PC-9 (cell line): ENCODE data around the gene PRKAG2. TPM values are rescaled to one million over a fixed set of nuclear protein-coding genes. Genes with fewer than 3 reads are reported as not detected.

Experiments
- BruUV-seq: library from RNA; stranded (reverse); fragments of 400-500 nt; replicated peaks from 2 replicates; lab custom pipeline; 2021; lab: Mats Ljungman, UMichigan
- CTCF ChIA-PET: fragments of 300-600 bp; sonication (Branson Sonifier 250); formaldehyde crosslinking; loops from one replicate; lab custom pipeline; 2022; ENCODE audit warnings: antibody characterized with exemption; lab: Charles Lee
- POLR2A ChIA-PET: fragments of 300-600 bp; sonication (Branson Sonifier 250); formaldehyde crosslinking; loops from one replicate; lab custom pipeline; 2022; ENCODE audit warnings: antibody characterized with exemption; ENCODE audit not compliant: unreplicated experiment; lab: Charles Lee
- DNase-seq, 2 experiments: peaks; one replicate each; pipeline versions ENCODE4 v3.0.0 to v3.0.0-alpha.2; 2015 to 2022; ENCODE audit warnings: mixed read lengths in 1 of 2
- H2AFZ ChIP-seq: fragments of 200-600 bp; sonication (generic); 2 replicates; pipeline ENCODE4 v1.8.1; 2017; ENCODE audit warnings: antibody characterized with exemption
- H3F3A ChIP-seq: fragments of 200-600 bp; sonication (generic); 2 replicates; pipeline ENCODE4 v1.8.1; 2017; ENCODE audit warnings: antibody characterized with exemption, mild to moderate bottlenecking, low read depth; ENCODE audit not compliant: insufficient read depth
- H3K27ac ChIP-seq: fragments of 200-600 bp; sonication (generic); 2 replicates; pipeline ENCODE4 v1.6.1; 2016; ENCODE audit warnings: mixed run types
- H3K27me3 ChIP-seq: fragments of 200-600 bp; sonication (generic); 2 replicates; pipeline ENCODE4 v1.6.1; 2016; ENCODE audit warnings: low read depth, mixed run types; ENCODE audit not compliant: insufficient read depth
- H3K36me3 ChIP-seq: fragments of 200-600 bp; sonication (generic); 2 replicates; pipeline ENCODE4 v1.6.1; 2016; ENCODE audit warnings: low read depth, mixed run types
- H3K4me1 ChIP-seq: fragments of 200-600 bp; sonication (generic); replicated peaks from 2 replicates; pipeline ENCODE4 v1.6.1; 2016; ENCODE audit warnings: mixed run types; ENCODE audit not compliant: insufficient read depth
- H3K4me2 ChIP-seq: fragments of 200-600 bp; sonication (generic); 2 replicates; pipeline ENCODE4 v1.6.1; 2017; ENCODE audit warnings: mixed run types
- H3K4me3 ChIP-seq: fragments of 200-600 bp; sonication (generic); 2 replicates; pipeline ENCODE4 v1.6.1; 2016; ENCODE audit warnings: mixed run types
- H3K79me2 ChIP-seq: fragments of 200-600 bp; sonication (generic); 2 replicates; pipeline ENCODE4 v1.6.1; 2017; ENCODE audit warnings: low read depth, mixed run types
- H3K9me2 ChIP-seq: fragments of 200-600 bp; sonication (generic); 2 replicates; pipeline ENCODE4 v1.8.1; 2017; ENCODE audit warnings: mild to moderate bottlenecking; ENCODE audit not compliant: insufficient read depth
- H3K9me3 ChIP-seq: fragments of 200-600 bp; sonication (generic); 2 replicates; pipeline ENCODE4 v1.8.1; 2016; ENCODE audit warnings: low read depth; ENCODE audit not compliant: insufficient read depth
- H4K20me1 ChIP-seq: fragments of 200-600 bp; sonication (generic); 2 replicates; pipeline ENCODE4 v1.8.1; 2017; ENCODE audit not compliant: insufficient read depth
- EZH2 ChIP-seq: fragments of 200-600 bp; sonication (generic); IDR thresholded peaks from 2 replicates; pipeline ENCODE4 v1.8.0; 2017; ENCODE audit warnings: antibody characterized with exemption, low read depth
- intact Hi-C: fragments of 100-400 bp; cut with micrococcal nuclease; formaldehyde crosslinking; loops from one replicate; pipeline ENCODE4 v1.10.0; 2022; ENCODE audit not compliant: unreplicated experiment
- total RNA-seq: library from RNA; stranded (reverse); gene quantifications from 2 replicates; pipeline ENCODE4 v1.2.3, GENCODE V29; 2021
- TF ChIP-seq, protein P1 (sequence below): fragments of 200-600 bp; sonication (generic); conservative IDR thresholded peaks from 2 replicates; pipeline ENCODE4 v1.6.1; 2017; ENCODE audit warnings: mixed run types, antibody characterized with exemption, mild to moderate bottlenecking, moderate library complexity

PRKAG2 gene
- total RNA-seq, 1 experiment from 2014 or later: 37.3 TPM

DNA sequence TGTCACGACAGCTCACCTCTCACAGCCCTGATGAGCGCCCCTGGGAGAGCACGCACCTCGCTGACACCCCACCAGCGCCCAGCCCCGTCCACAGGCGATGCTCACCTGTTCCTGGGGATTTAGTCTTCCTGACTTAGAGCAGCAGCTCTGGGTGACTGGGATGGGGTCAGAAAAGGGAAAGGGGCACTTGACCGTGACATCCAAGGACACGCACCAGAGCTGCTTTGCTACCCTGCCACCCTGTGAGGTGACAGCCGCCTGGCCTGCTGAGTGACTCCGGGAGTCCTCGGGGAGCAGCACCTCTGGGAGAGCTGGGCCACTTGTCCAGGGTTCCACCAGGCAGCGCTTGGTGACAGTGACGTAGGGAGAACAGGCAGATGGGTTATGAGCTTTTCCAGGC lies 148.2 kb downstream of the PRKAG2 start:
- Histone ChIP-seq H3K9me2 (no peaks in the 10 kb centered on the region), H4K20me1 (no peaks in the 10 kb centered on the region), H3K27me3 (no peaks in the 10 kb centered on the region), H3K79me2 (no peaks in the 10 kb centered on the region), H3K4me1 (peaks cover 26% of the 10 kb centered on the region), H3K36me3 (no peaks in the 10 kb centered on the region), H3K9me3 (no peaks in the 10 kb centered on the region), H3K4me3 (no peak overlapping the region), H3K27ac (peak overlapping the region; percentile 52; the same call in 1 of the 2 replicates), H3K4me2 (no peak overlapping the region), H3F3A (peaks cover 13% of the 10 kb centered on the region), H2AFZ (no peak overlapping the region)
- no peak for TF ChIP-seq EZH2
- TF ChIP-seq, protein P1, sequence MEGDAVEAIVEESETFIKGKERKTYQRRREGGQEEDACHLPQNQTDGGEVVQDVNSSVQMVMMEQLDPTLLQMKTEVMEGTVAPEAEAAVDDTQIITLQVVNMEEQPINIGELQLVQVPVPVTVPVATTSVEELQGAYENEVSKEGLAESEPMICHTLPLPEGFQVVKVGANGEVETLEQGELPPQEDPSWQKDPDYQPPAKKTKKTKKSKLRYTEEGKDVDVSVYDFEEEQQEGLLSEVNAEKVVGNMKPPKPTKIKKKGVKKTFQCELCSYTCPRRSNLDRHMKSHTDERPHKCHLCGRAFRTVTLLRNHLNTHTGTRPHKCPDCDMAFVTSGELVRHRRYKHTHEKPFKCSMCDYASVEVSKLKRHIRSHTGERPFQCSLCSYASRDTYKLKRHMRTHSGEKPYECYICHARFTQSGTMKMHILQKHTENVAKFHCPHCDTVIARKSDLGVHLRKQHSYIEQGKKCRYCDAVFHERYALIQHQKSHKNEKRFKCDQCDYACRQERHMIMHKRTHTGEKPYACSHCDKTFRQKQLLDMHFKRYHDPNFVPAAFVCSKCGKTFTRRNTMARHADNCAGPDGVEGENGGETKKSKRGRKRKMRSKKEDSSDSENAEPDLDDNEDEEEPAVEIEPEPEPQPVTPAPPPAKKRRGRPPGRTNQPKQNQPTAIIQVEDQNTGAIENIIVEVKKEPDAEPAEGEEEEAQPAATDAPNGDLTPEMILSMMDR: no peak
- no TSS peak for BruUV-seq
- ChIA-PET POLR2A (no interaction called here), CTCF (interaction anchor here (1.8 kb wide), 1 partner anchor 54 kb away, joined by 4 read pairs; no protein-coding TSS in a partner anchor)
- DNase-seq: peak in 1 of 2 experiments; percentile 13
- intact Hi-C loops: no loop called here

DNA sequence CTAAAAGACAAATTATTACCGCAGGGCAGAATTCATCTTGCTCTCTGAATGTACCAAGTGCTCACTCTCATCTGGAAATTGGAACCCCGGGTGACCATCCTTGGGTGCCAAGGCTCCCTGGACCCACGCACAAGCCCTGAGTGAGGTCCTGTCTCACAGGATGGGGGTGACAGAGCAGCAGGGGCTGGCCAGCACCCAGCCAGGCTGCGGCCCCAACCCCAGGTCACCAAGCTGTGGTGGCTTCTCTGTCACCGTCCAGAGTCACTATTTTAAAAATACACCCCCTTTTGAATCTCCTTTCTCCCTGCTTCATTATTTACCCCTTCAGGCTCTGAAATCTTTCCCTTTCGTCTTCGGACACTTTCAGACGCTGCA lies 148.6 kb downstream of the PRKAG2 start:
- Histone ChIP-seq H3K27me3 (no peaks in the 10 kb centered on the region), H3K4me3 (peak overlapping the region; percentile 39; the same call in 1 of the 2 replicates), H3K36me3 (no peaks in the 10 kb centered on the region), H3K4me2 (peak overlapping the region; percentile 81), H3K9me2 (no peaks in the 10 kb centered on the region), H3F3A (peaks cover 13% of the 10 kb centered on the region), H3K4me1 (peaks cover 26% of the 10 kb centered on the region), H3K9me3 (no peaks in the 10 kb centered on the region), H3K79me2 (no peaks in the 10 kb centered on the region), H2AFZ (no peak overlapping the region; the same call in 1 of the 2 replicates), H3K27ac (peak overlapping the region; percentile 52), H4K20me1 (no peaks in the 10 kb centered on the region)
- BruUV-seq: TSS peak; percentile 94
- no peak for DNase-seq
- no peak for TF ChIP-seq EZH2
- TF ChIP-seq, protein P1: no peak
- intact Hi-C loops: no loop called here
- ChIA-PET POLR2A (interaction anchor here (0.6 to 1.0 kb wide), 3 partner anchors 95 to 257 kb away, joined by 3 to 8 read pairs (median 4); no protein-coding TSS in a partner anchor), CTCF (interaction anchor here (0.8 to 1.8 kb wide), 3 partner anchors 31 to 96 kb away, joined by 3 to 4 read pairs (median 3); no protein-coding TSS in a partner anchor)

DNA sequence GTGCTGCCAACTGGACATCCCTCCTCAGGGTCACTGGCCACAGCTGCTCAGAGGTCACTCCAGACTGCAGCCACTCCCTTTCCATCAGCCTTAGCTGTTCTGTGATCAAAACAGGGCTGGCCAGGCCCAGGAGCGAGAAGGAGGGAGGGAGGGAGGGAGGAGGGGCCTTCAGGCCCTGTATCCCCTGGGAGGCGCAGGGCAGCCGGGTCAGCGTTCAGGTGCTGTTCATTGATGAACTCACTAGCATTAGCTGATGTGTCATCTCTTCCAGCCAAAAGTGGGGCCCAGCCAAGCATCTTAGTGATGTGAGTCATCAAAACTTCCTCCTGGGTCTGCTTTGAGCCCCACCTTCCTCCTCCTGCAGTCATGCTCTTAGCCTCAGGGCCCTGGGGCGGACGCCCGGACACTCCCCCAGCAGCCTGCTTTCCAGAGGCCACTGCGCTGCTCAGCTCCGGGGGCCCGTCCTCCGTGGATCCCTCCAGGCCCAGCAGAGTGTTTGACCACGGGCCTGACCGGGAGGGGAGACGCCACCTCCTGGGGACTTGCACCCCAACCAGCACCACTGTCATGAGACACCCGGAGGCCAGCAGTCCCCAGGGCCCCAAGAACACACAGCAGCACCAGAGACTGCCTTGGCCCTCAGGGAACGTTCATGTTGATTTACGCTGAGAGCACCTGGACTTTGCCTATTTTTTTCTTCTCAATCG lies 149.2 kb downstream of the PRKAG2 start:
- H3K9me2 ChIP-seq: no peaks in the 10 kb centered on the region
- peaks cover 26% of the 10 kb centered on the region for H3K4me1 ChIP-seq
- peak overlapping the region; percentile 56 for H3K27ac ChIP-seq
- H3K9me3 ChIP-seq: no peaks in the 10 kb centered on the region
- peak overlapping the region; percentile 39; the same call in 1 of the 2 replicates for H3K4me3 ChIP-seq
- intact Hi-C loops: loop anchor here (1.0 to 2.0 kb wide), 4 partner anchors 18 to 95 kb away; no protein-coding TSS in a partner anchor
- H3K79me2 ChIP-seq: no peaks in the 10 kb centered on the region
- ChIA-PET POLR2A (interaction anchor here (0.6 to 1.0 kb wide), 6 partner anchors 9 to 256 kb away, joined by 3 to 18 read pairs (median 6); no protein-coding TSS in a partner anchor), CTCF (interaction anchor here (0.7 to 1.8 kb wide), 4 partner anchors 31 to 157 kb away, joined by 3 to 4 read pairs (median 3); no protein-coding TSS in a partner anchor)
- TF ChIP-seq, protein P1: no peak
- no peak for TF ChIP-seq EZH2
- DNase-seq: peak; percentile 97 to 100
- H3K4me2 ChIP-seq: peak overlapping the region; percentile 81
- no TSS peak for BruUV-seq
- H4K20me1 ChIP-seq: no peaks in the 10 kb centered on the region
- peak overlapping the region; percentile 66 for H2AFZ ChIP-seq
- H3K27me3 ChIP-seq: no peaks in the 10 kb centered on the region
- H3K36me3 ChIP-seq: no peaks in the 10 kb centered on the region
- peaks cover 13% of the 10 kb centered on the region for H3F3A ChIP-seq
